ENCODE data around the gene TNK2.

The TNK2 gene

DNA sequence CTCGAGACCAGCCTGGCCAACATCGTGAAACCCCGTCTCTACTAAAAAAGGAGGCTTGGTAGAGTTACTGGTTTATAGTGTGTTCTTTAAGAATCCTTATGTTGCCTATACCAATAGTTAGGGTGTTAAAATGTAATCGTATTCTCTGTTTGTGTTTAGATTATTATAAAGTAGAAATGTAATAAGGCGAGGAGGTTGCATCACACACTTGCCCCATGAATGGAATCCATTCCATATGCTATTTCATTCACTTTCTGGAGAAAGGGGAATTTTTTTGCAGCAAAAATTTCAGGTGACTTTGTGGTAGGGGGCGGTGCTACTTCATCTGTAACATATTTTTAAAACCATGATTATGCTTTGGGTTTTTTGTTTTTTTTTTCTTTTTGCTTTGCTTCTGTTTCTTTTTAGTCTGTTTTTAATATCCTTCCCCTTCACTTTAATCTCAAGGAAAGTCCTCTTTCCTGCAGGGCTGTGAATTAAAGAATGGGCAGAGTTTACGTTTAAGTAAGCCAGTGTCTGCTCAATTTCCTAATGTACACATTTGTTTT is 63.6 kb downstream of the TNK2 start:
- Histone ChIP-seq H3K27ac (ENCODE audit: low read depth, low read length) (no peak overlapping the region), H2AFZ (ENCODE audit: low read depth, low read length, severe bottlenecking) (no peak overlapping the region), H3K9me2 (replicated peaks; ENCODE audit: insufficient read depth, low read length) (no peaks in the 10 kb centered on the region), H3K79me2 (ENCODE audit: insufficient read depth, low read length) (no peaks in the 10 kb centered on the region), H3K9me3 (ENCODE audit: insufficient read depth, low read length) (no peaks in the 10 kb centered on the region), H3F3A (ENCODE audit: insufficient read depth) (0 out of 2 replicates have a peak, but pooled peaks cover 3% of the 10 kb centered on the region), H3K4me2 (ENCODE audit: low read depth, low read length, poor library complexity, severe bottlenecking) (no peak overlapping the region), H3K4me3 (ENCODE audit: insufficient read depth, low read length, poor library complexity, severe bottlenecking) (no peak overlapping the region), H4K20me1 (ENCODE audit: low read depth, low read length) (no peaks in the 10 kb centered on the region), H3K36me3 (ENCODE audit: low read length) (no peaks in the 10 kb centered on the region), H3K9ac (ENCODE audit: low read length) (no peak overlapping the region), H3K27me3 (ENCODE audit: low read length) (no peaks in the 10 kb centered on the region)
- TF ChIP-seq, protein P1, sequence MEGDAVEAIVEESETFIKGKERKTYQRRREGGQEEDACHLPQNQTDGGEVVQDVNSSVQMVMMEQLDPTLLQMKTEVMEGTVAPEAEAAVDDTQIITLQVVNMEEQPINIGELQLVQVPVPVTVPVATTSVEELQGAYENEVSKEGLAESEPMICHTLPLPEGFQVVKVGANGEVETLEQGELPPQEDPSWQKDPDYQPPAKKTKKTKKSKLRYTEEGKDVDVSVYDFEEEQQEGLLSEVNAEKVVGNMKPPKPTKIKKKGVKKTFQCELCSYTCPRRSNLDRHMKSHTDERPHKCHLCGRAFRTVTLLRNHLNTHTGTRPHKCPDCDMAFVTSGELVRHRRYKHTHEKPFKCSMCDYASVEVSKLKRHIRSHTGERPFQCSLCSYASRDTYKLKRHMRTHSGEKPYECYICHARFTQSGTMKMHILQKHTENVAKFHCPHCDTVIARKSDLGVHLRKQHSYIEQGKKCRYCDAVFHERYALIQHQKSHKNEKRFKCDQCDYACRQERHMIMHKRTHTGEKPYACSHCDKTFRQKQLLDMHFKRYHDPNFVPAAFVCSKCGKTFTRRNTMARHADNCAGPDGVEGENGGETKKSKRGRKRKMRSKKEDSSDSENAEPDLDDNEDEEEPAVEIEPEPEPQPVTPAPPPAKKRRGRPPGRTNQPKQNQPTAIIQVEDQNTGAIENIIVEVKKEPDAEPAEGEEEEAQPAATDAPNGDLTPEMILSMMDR (IDR thresholded peaks at IDR 0.05; ENCODE audit: insufficient read depth, low read length, poor library complexity, severe bottlenecking), result no peak
- no peak for TF ChIP-seq EZH2phosphoT487 (conservative IDR thresholded peaks at IDR 0.05; ENCODE audit: low read length)

DNA sequence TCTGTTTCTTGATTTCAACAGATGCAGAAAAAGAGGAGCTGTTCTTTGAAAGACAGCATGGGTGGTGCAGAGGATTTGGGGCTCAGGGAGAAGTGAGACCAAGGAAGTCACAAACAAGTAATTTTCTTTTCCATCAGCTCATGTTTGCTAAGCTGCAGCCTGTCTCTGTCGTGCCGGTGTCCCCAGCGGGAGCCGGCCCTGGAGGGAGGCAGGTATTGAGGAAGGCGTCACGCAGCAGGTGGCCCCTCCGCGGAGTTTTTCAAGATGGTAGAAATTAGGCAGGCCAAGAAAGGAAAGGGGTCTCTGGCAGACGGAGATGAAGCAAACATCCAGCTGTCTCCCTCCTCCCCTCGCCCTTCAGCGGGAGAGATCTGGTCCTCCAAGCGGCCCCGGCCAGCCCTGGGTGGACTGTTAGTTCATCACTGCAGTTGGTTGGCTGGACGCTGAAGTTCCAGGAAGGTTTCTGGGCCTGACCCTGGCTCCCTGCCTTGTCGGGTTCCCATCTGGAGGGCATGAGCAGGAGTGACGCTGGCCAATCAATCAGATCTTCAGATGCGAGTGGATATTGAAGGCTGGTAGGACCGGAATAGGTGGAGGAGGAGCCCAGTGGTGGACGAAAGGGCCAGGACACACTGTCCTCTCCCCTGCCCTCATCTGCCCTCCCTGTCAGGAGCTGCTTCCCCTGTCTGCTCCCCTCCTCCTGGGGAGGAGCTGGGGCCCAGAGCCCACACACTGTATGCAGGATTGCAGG is 68.9 kb downstream of the TNK2 start:
- no peak for TF ChIP-seq EZH2phosphoT487 (conservative IDR thresholded peaks at IDR 0.05; ENCODE audit: low read length)
- TF ChIP-seq, protein P1 (IDR thresholded peaks at IDR 0.05; ENCODE audit: insufficient read depth, low read length, poor library complexity, severe bottlenecking), result no peak

DNA sequence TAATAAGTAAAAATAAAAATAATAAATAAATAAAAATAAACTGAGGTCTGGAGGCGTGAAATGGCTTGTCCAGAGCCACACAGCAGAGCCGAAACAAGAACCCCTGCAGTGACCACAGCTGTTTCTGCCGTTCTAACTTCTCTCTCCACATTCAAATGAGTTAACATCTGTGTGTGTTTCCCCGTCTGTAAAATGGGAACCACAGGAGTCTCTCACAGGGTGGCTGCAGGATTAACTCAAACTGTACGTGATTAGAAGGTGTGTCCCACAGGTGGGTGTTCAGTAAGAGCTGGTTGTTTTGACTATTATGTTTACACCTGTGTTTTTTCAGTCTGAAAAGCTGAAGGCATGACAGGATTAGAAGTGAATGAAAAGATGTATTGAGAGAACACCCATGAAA is 69.6 kb downstream of the TNK2 start:
- Histone ChIP-seq H3K9ac (ENCODE audit: low read length) (no peak overlapping the region), H3K27ac (ENCODE audit: low read depth, low read length) (peak overlapping the region; percentile 55), H3K79me2 (ENCODE audit: insufficient read depth, low read length) (no peaks in the 10 kb centered on the region), H3K36me3 (ENCODE audit: low read length) (no peaks in the 10 kb centered on the region), H3K27me3 (ENCODE audit: low read length) (no peaks in the 10 kb centered on the region), H4K20me1 (ENCODE audit: low read depth, low read length) (no peaks in the 10 kb centered on the region), H3F3A (ENCODE audit: insufficient read depth) (peaks cover 7% of the 10 kb centered on the region; the same call in 1 of the 2 replicates), H2AFZ (ENCODE audit: low read depth, low read length, severe bottlenecking) (peak overlapping the region; percentile 4), H3K4me2 (ENCODE audit: low read depth, low read length, poor library complexity, severe bottlenecking) (peak overlapping the region; percentile 25), H3K9me3 (ENCODE audit: insufficient read depth, low read length) (no peaks in the 10 kb centered on the region), H3K4me3 (ENCODE audit: insufficient read depth, low read length, poor library complexity, severe bottlenecking) (no peak overlapping the region), H3K9me2 (replicated peaks; ENCODE audit: insufficient read depth, low read length) (no peaks in the 10 kb centered on the region)
- TF ChIP-seq, protein P1 (IDR thresholded peaks at IDR 0.05; ENCODE audit: insufficient read depth, low read length, poor library complexity, severe bottlenecking), result no peak
- TF ChIP-seq EZH2phosphoT487 (conservative IDR thresholded peaks at IDR 0.05; ENCODE audit: low read length), result no peak

More for the DNA sequence above, 68.9 kb downstream of the TNK2 start:
- Histone ChIP-seq H3K4me3 (ENCODE audit: insufficient read depth, low read length, poor library complexity, severe bottlenecking) (no peak overlapping the region), H3K9me3 (ENCODE audit: insufficient read depth, low read length) (no peaks in the 10 kb centered on the region), H3K9me2 (replicated peaks; ENCODE audit: insufficient read depth, low read length) (no peaks in the 10 kb centered on the region), H3K4me2 (ENCODE audit: low read depth, low read length, poor library complexity, severe bottlenecking) (peak overlapping the region; percentile 25), H3K9ac (ENCODE audit: low read length) (no peak overlapping the region), H2AFZ (ENCODE audit: low read depth, low read length, severe bottlenecking) (no peak overlapping the region), H3K79me2 (ENCODE audit: insufficient read depth, low read length) (no peaks in the 10 kb centered on the region), H3K27me3 (ENCODE audit: low read length) (no peaks in the 10 kb centered on the region), H3K36me3 (ENCODE audit: low read length) (no peaks in the 10 kb centered on the region), H3F3A (ENCODE audit: insufficient read depth) (peaks cover 7% of the 10 kb centered on the region; the same call in 1 of the 2 replicates), H3K27ac (ENCODE audit: low read depth, low read length) (peak overlapping the region; percentile 55), H4K20me1 (ENCODE audit: low read depth, low read length) (no peaks in the 10 kb centered on the region)
